Ovary (tissue), 9 donors: ENCODE data around the gene ADAM12. TPM values are rescaled to one million over a fixed set of nuclear protein-coding genes. Genes with fewer than 3 reads are reported as not detected.

Source experiments
- DNase-seq, 5 donors: peaks; one replicate each; pipeline ENCODE4 v3.0.0-alpha.2; 2019 to 2020
- H3K27ac ChIP-seq, 2 donors: fragments of 200-600 bp; one replicate each; pipeline versions ENCODE4 v1.5.1 to v1.8.0; 2019 to 2022
- H3K27me3 ChIP-seq: fragments of 200-600 bp; one replicate; pipeline ENCODE4 v1.8.0; 2022
- H3K36me3 ChIP-seq: fragments of 200-600 bp; sonication (generic); one replicate; pipeline ENCODE4 v1.5.1; 2019
- H3K4me1 ChIP-seq: one replicate; pipeline ENCODE4 v1.8.1; 2013; ENCODE audit warnings: mild to moderate bottlenecking, moderate library complexity; ENCODE audit not compliant: insufficient read depth
- H3K4me3 ChIP-seq: fragments of 200-600 bp; sonication (generic); one replicate; pipeline ENCODE4 v1.5.1; 2017
- H3K9me3 ChIP-seq, 2 donors: fragments of 200-600 bp in 1 of 2; sonication (generic) in 1 of 2; one replicate each; pipeline versions ENCODE4 v1.5.1 to v1.8.1; 2013 to 2019; ENCODE audit warnings: mild to moderate bottlenecking in 1 of 2, moderate library complexity in 1 of 2
- CTCF ChIP-seq, 3 donors: fragments of 450-650 bp in 2 of 3; fragments of 200-600 bp in 1 of 3; IDR thresholded peaks; one replicate each; pipeline versions ENCODE4 v1.5.1 to v1.8.0; 2016 to 2022; ENCODE audit warnings: antibody characterized with exemption in 3 of 3, mild to moderate bottlenecking in 1 of 3
- EP300 ChIP-seq: sonication (generic); formaldehyde crosslinking; IDR thresholded peaks from one replicate; pipeline ENCODE4 v1.6.1; 2017; ENCODE audit warnings: antibody characterized with exemption
- POLR2A ChIP-seq: fragments of 450-650 bp; IDR thresholded peaks from one replicate; pipeline ENCODE4 v1.6.1; 2017; ENCODE audit warnings: antibody characterized with exemption, mild to moderate bottlenecking, moderate library complexity
- WGBS, 3 donors: extraction: QIAGEN DNeasy Blood & Tissue Kit in 1 of 3; methylation state at CpG; one replicate each; pipeline versions ENCODE4 v1.1.5 to v1.1.7; 2013 to 2017; 5-methylcytosine and 5-hydroxymethylcytosine counted together
- intact Hi-C, 4 donors: fragments of 100-400 bp; cut with DNase I; formaldehyde crosslinking; loops; one replicate each; pipeline versions ENCODE4 v1.11.0 to v1.15.1; 2022 to 2023
- polyA plus RNA-seq, 2 donors: library from polyadenylated mRNA; stranded (reverse); fragments of 200-250 nt in 1 of 2; fragments of 350-450 nt in 1 of 2; fragmentation: Illumina TruSeq in 1 of 2; extraction: RNeasy Lipid Tissue Mini Kit (QIAGEN cat#74804) in 1 of 2; gene quantifications; one replicate each; pipeline ENCODE4 v1.2.3, GENCODE V29; 2013 to 2014
- total RNA-seq, 7 donors: library from RNA; depleted of rRNA in 2 of 7; stranded (reverse); fragments of >200 nt in 2 of 7; fragmentation: NEBNext Ultra II Directional in 3 of 7; extraction: Animal tissue kit (Norgen Biotek cat#: 25700) in 3 of 7; gene quantifications; one replicate each; pipeline versions ENCODE4 v1.1.0 to v1.2.4, GENCODE V29; 2016 to 2023
- donor health status: DM: no; HTN: no; CAD: no; lungs with moderate emphysema.
- donor health status: DM: no; HTN: no; CAD: no.
- donor health status: Bipolar disorder and iron deficiency.
- donor health status: DM: yes; HTN: yes; CAD: no.
- donor health status: DM: no; HTN: no; CAD: no.
- donor health status: DM: yes; HTN: yes; CAD: no.

The ADAM12 gene
- total and polyA plus RNA-seq, 9 donors: 1.8 to 27.2 (median 10.3) TPM

- no peak for TF ChIP-seq CTCF (IDR thresholded peaks at IDR 0.05)
- no peak for TF ChIP-seq EP300
- no peak for TF ChIP-seq POLR2A
- H3K27ac ChIP-seq: no peak overlapping the region
- 91 to 95% (median 92%) methylated on average over 2 of the region's 2 CpGs for WGBS, 3 donors
- H3K4me3 ChIP-seq: no peak overlapping the region
- no peak for DNase-seq
- H3K4me1 ChIP-seq: peaks cover 6% of the 10 kb centered on the region
- H3K27me3 ChIP-seq: no peaks in the 10 kb centered on the region
- no peaks in the 10 kb centered on the region for H3K36me3 ChIP-seq
- intact Hi-C loops: no loop called here
- no peaks in the 10 kb centered on the region for H3K9me3 ChIP-seq
These were observed 245.2 kb downstream of the ADAM12 start for GRCh38 chr10:126143117-126143516.

- no peak overlapping the region for H3K4me3 ChIP-seq
- H3K9me3 ChIP-seq: no peaks in the 10 kb centered on the region
- WGBS, 3 donors: 94 to 96% (median 96%) methylated on average over 4 of the region's 4 CpGs
- H3K27me3 ChIP-seq: no peaks in the 10 kb centered on the region
- no peak overlapping the region for H3K27ac ChIP-seq
- no peak for TF ChIP-seq EP300
- no peak for TF ChIP-seq CTCF (IDR thresholded peaks at IDR 0.05)
- peaks cover 1% of the 10 kb centered on the region for H3K4me1 ChIP-seq
- intact Hi-C loops: no loop called here
- H3K36me3 ChIP-seq: no peaks in the 10 kb centered on the region
- DNase-seq: no peak
These were observed 247.5 kb downstream of the ADAM12 start for GRCh38 chr10:126140746-126141273.

- WGBS, 3 donors: 69 to 82% (median 70%) methylated on average over 4 of the region's 4 CpGs
These were observed 250.6 kb downstream of the ADAM12 start for GRCh38 chr10:126137562-126138221.

GRCh38 chr10:126135941-126136595 lies 252.2 kb downstream of the ADAM12 start:
- Histone ChIP-seq H3K27ac (no peak overlapping the region), H3K36me3 (no peaks in the 10 kb centered on the region), H3K9me3 (no peaks in the 10 kb centered on the region), H3K27me3 (no peaks in the 10 kb centered on the region), H3K4me1 (peaks cover 9% of the 10 kb centered on the region), H3K4me3 (no peak overlapping the region)
- WGBS, 3 donors: 73 to 84% (median 83%) methylated on average over 8 of the region's 8 CpGs
- intact Hi-C loops: loop anchor here in 1 of 4 donors (10.0 kb wide), 1 partner anchor 249 kb away; the partner anchor contains the start of gene ADAM12
- TF ChIP-seq POLR2A (no peak), EP300 (no peak), CTCF (IDR thresholded peaks at IDR 0.05) (no peak)
- DNase-seq: no peak

More at GRCh38 chr10:126137562-126138221, 250.6 kb downstream of the ADAM12 start:
- DNase-seq: no peak
- TF ChIP-seq CTCF (IDR thresholded peaks at IDR 0.05) (no peak), POLR2A (no peak), EP300 (no peak)
- Histone ChIP-seq H3K9me3 (no peaks in the 10 kb centered on the region), H3K4me1 (peaks cover 10% of the 10 kb centered on the region), H3K36me3 (no peaks in the 10 kb centered on the region), H3K27me3 (no peaks in the 10 kb centered on the region), H3K27ac (no peak overlapping the region), H3K4me3 (no peak overlapping the region)
- intact Hi-C loops: loop anchor here in 1 of 4 donors (10.0 kb wide), 1 partner anchor 247 kb away; the partner anchor contains the start of gene ADAM12
